PFSK-1 (cell line): Measurements from ENCODE around the gene TANGO2.

ENCODE experiments used
- FOXP2 ChIP-seq: optimal IDR thresholded peaks from 2 replicates; pipeline ENCODE3; 2011; ENCODE audit warnings: borderline replicate concordance, control low read depth, inconsistent platforms; ENCODE audit not compliant: insufficient read depth; ENCODE audit errors: extremely low read length, extremely low read depth
- POLR2AphosphoS5 ChIP-seq: IDR thresholded peaks from 2 replicates; pipeline ENCODE4 v1.6.1; 2012; ENCODE audit warnings: low read depth, mild to moderate bottlenecking, control low read depth, low read length, moderate library complexity
- SIN3A ChIP-seq: IDR thresholded peaks from 2 replicates; pipeline ENCODE4 v1.6.1; 2012; ENCODE audit warnings: mild to moderate bottlenecking, low read length, moderate library complexity, borderline replicate concordance; ENCODE audit not compliant: insufficient read depth
- TAF1 ChIP-seq: IDR thresholded peaks from 2 replicates; pipeline ENCODE4 v1.6.1; 2012; ENCODE audit warnings: low read length, control low read depth, borderline replicate concordance; ENCODE audit not compliant: insufficient read depth
- TF ChIP-seq, protein P1 (sequence below), 2 experiments: IDR thresholded peaks; 2 replicates each; pipeline versions ENCODE4 v1.6.1 to v1.8.0; 2011 to 2012; ENCODE audit warnings: low read depth in 2 of 2, low read length in 2 of 2, control low read depth in 1 of 2, inconsistent platforms in 1 of 2, mild to moderate bottlenecking in 1 of 2, moderate library complexity in 1 of 2; ENCODE audit not compliant: insufficient read depth in 1 of 2

DNA sequence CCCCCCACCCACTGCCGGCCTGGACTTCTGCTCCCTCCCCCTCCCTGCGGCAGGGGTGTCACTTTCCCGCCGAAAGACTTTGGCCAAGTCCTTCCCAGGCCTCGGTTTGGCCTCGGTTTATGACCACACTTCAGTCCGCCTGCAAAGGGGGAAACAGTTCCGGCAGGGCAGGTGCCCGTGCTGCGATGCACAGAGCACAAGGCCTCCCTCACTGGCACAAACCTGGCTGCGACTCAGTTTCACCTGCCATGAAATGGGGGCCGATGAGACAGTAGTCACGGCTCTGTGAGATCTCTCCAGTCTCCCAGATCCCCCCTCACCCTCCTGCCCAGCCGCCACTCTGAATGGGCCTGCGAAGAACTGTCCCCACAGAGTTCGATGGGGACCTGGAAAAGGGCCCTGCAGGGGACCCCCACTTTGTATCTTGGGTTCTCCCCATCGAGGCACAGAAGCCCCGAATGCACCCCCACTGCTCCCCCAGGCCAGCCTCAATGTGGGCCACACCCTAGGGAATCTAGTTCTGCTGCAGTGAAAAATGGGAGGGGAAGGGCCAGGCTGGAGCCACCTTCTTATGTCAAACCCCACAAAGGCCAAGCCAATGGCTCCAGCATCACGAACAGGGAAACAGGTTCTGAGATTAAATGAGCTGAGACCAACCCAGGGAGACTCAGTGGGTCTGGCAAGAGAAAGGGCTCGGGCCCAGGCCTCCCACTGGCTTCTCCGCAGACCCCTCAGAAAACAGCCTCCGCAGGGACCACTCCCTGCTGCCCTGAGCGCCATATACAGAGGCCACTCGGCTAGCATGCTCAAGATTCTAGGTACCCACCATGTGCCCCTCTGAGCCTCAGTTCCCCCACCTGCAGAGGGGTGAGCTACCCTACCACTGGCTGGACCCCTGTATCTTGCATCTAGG, 33.3 kb upstream of the TANGO2 start:
- TF ChIP-seq POLR2AphosphoS5 (no peak), SIN3A (no peak), TAF1 (no peak), FOXP2 (no peak)
- TF ChIP-seq, protein P1, sequence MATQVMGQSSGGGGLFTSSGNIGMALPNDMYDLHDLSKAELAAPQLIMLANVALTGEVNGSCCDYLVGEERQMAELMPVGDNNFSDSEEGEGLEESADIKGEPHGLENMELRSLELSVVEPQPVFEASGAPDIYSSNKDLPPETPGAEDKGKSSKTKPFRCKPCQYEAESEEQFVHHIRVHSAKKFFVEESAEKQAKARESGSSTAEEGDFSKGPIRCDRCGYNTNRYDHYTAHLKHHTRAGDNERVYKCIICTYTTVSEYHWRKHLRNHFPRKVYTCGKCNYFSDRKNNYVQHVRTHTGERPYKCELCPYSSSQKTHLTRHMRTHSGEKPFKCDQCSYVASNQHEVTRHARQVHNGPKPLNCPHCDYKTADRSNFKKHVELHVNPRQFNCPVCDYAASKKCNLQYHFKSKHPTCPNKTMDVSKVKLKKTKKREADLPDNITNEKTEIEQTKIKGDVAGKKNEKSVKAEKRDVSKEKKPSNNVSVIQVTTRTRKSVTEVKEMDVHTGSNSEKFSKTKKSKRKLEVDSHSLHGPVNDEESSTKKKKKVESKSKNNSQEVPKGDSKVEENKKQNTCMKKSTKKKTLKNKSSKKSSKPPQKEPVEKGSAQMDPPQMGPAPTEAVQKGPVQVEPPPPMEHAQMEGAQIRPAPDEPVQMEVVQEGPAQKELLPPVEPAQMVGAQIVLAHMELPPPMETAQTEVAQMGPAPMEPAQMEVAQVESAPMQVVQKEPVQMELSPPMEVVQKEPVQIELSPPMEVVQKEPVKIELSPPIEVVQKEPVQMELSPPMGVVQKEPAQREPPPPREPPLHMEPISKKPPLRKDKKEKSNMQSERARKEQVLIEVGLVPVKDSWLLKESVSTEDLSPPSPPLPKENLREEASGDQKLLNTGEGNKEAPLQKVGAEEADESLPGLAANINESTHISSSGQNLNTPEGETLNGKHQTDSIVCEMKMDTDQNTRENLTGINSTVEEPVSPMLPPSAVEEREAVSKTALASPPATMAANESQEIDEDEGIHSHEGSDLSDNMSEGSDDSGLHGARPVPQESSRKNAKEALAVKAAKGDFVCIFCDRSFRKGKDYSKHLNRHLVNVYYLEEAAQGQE (IDR thresholded peaks at IDR 0.05; ENCODE audit: insufficient read depth in 1 of 2, low read depth in 2 of 2, low read length in 2 of 2), result no peak
